Endothelial cell of umbilical vein (primary cell): ENCODE data around the gene ANKMY2. TPM values are rescaled to one million over a fixed set of nuclear protein-coding genes. Genes with fewer than 3 reads are reported as not detected.

Source experiments
- BruUV-seq: library from RNA; stranded (reverse); fragments of 400-500 nt; replicated peaks from 2 replicates; lab custom pipeline; 2021; lab: Mats Ljungman, UMichigan
- CTCF ChIA-PET: fragments of 300-600, 350-600 bp; sonication (Branson Sonifier 250); formaldehyde crosslinking; loops from one replicate; lab custom pipeline; 2021; ENCODE audit warnings: antibody characterized with exemption, inconsistent platforms; lab: Charles Lee
- POLR2A ChIA-PET: fragments of 300-600, 350-600 bp; sonication (Branson Sonifier 250); formaldehyde crosslinking; loops from one replicate; lab custom pipeline; 2021; ENCODE audit warnings: antibody characterized with exemption, inconsistent platforms; lab: Charles Lee
- DNase-seq: peaks from one replicate; pipeline ENCODE4 v3.0.0-alpha.2; 2011; ENCODE audit warnings: low read depth, low spot score
- FAIRE-seq: peaks from 2 replicates; lab custom pipeline; 2011; peaks lifted over from hg19 to GRCh38; lab: Jason Lieb, UNC
- H2AFZ ChIP-seq: 2 replicates; pipeline ENCODE4 v1.6.0; 2012; ENCODE audit warnings: low read depth, low read length, control low read depth, inconsistent platforms
- H3K27ac ChIP-seq: 2 replicates; pipeline ENCODE4 v1.5.1; 2011; ENCODE audit warnings: low read depth, mild to moderate bottlenecking, control low read depth, low read length, moderate library complexity; ENCODE audit not compliant: insufficient read depth
- H3K27me3 ChIP-seq, 2 experiments: 2 replicates each; pipeline versions ENCODE4 v1.6.0 to v1.6.1; 2011; ENCODE audit warnings: low read length in 2 of 2, mixed read lengths in 1 of 2; ENCODE audit not compliant: control insufficient read depth in 2 of 2, insufficient read depth in 2 of 2
- H3K36me3 ChIP-seq, 2 experiments: 2 replicates in 1 of 2; 3 replicates in 1 of 2; pipeline ENCODE4 v1.5.1; 2011; ENCODE audit warnings: low read length in 2 of 2, mild to moderate bottlenecking in 1 of 2, moderate library complexity in 1 of 2; ENCODE audit not compliant: control insufficient read depth in 2 of 2, insufficient read depth in 2 of 2; ENCODE audit errors: extremely low read depth in 1 of 2
- H3K4me1 ChIP-seq: 3 replicates; pipeline ENCODE4 v1.5.1; 2011; ENCODE audit warnings: mild to moderate bottlenecking, low read length; ENCODE audit not compliant: control insufficient read depth, insufficient read depth; ENCODE audit errors: extremely low read depth
- H3K4me2 ChIP-seq: 2 replicates; pipeline ENCODE4 v1.6.1; 2011; ENCODE audit warnings: low read length, control low read depth, mixed read lengths; ENCODE audit not compliant: insufficient read depth
- H3K4me3 ChIP-seq, 3 experiments: fragments of 200-600 bp in 1 of 3; sonication (generic), shearing (Covaris generic) in 1 of 3; replicated peaks in 1 of 3; 2 replicates each; pipeline ENCODE4 v1.5.1; 2011 to 2016; ENCODE audit warnings: control low read depth in 3 of 3, low read length in 3 of 3, mild to moderate bottlenecking in 2 of 3, inconsistent platforms in 1 of 3, low read depth in 1 of 3, moderate library complexity in 1 of 3; ENCODE audit not compliant: insufficient read depth in 1 of 3
- H3K79me2 ChIP-seq: 2 replicates; pipeline ENCODE4 v1.6.0; 2012; ENCODE audit warnings: low read length, inconsistent platforms; ENCODE audit not compliant: control insufficient read depth, insufficient read depth
- H3K9ac ChIP-seq: replicated peaks from 2 replicates; pipeline ENCODE3; 2011; ENCODE audit warnings: low read length, control low read depth; ENCODE audit not compliant: insufficient read depth; ENCODE audit errors: extremely low read depth
- H3K9me1 ChIP-seq: replicated peaks from 3 replicates; pipeline ENCODE4 v1.6.0; 2011; ENCODE audit warnings: mild to moderate bottlenecking, low read length; ENCODE audit not compliant: control insufficient read depth, insufficient read depth; ENCODE audit errors: extremely low read depth
- H3K9me3 ChIP-seq: replicated peaks from 2 replicates; pipeline ENCODE4 v1.5.1; 2012; ENCODE audit warnings: low read length, inconsistent platforms; ENCODE audit not compliant: control insufficient read depth, insufficient read depth
- H4K20me1 ChIP-seq: replicated peaks from 2 replicates; pipeline ENCODE3; 2011; ENCODE audit warnings: mild to moderate bottlenecking, low read length; ENCODE audit not compliant: control insufficient read depth, insufficient read depth; ENCODE audit errors: extremely low read depth
- FOS ChIP-seq: IDR thresholded peaks from 2 replicates; pipeline ENCODE4 v1.6.1; 2011; ENCODE audit warnings: mild to moderate bottlenecking, low read length, moderate library complexity, borderline replicate concordance; ENCODE audit not compliant: insufficient read depth
- GATA2 ChIP-seq: IDR thresholded peaks from 2 replicates; pipeline ENCODE4 v1.7.0; 2011; ENCODE audit warnings: low read depth, mild to moderate bottlenecking, moderate library complexity, mixed read lengths, low read length; ENCODE audit not compliant: insufficient read length, insufficient read depth
- MYC ChIP-seq: IDR thresholded peaks from one replicate; pipeline ENCODE4 v1.6.1; 2011; ENCODE audit warnings: mild to moderate bottlenecking, low read depth, low read length
- POLR2AphosphoS5 ChIP-seq: IDR thresholded peaks from 2 replicates; pipeline ENCODE4 v1.6.1; 2012; ENCODE audit warnings: low read depth, mild to moderate bottlenecking, control low read depth, low read length, moderate library complexity; ENCODE audit not compliant: insufficient read depth
- dilution Hi-C: fragments of 300-500 bp; cut with MboI; formaldehyde crosslinking; loops from one replicate; pipeline ENCODE4 v1.15.0; 2019; ENCODE audit warnings: low sequenced_read_pairs; ENCODE audit not compliant: extremely low pct_ligation_motif_present
- intact Hi-C: fragments of 100-400 bp; cut with micrococcal nuclease; formaldehyde crosslinking; loops from one replicate; pipeline ENCODE4 v1.10.0; 2022
- polyA plus RNA-seq, 4 experiments: library from polyadenylated mRNA; depleted of rRNA in 3 of 4; stranded (reverse) in 3 of 4; unstranded in 1 of 4; fragments of >200 nt; gene quantifications; 2 replicates each; pipeline versions ENCODE4 v1.2.1 to v1.2.3, GENCODE V29; 2011 to 2012; ENCODE audit warnings: missing spikeins in 1 of 4
- total RNA-seq: library from RNA; stranded (reverse); gene quantifications from 2 replicates; pipeline ENCODE4 v1.2.3, GENCODE V29; 2021
- TF ChIP-seq, protein P1 (sequence below), 2 donors: IDR thresholded peaks; 1 replicate in 1 of 2; 2 replicates in 1 of 2; pipeline ENCODE4 v1.5.1; 2011; ENCODE audit warnings: low read length in 2 of 2, mild to moderate bottlenecking in 2 of 2, moderate library complexity in 2 of 2, control low read depth in 1 of 2, inconsistent platforms in 1 of 2, low read depth in 1 of 2; ENCODE audit not compliant: insufficient read depth in 1 of 2; ENCODE audit errors: extremely low read depth in 1 of 2
- TF ChIP-seq, protein P2 (sequence below): IDR thresholded peaks from 2 replicates; pipeline ENCODE4 v1.6.1; 2011; ENCODE audit not compliant: insufficient read depth, insufficient read length

The ANKMY2 gene
- total and polyA plus RNA-seq, 2 donors (not counting 3 experiments of a cell fraction or from before 2014, with no cell fraction given) = 7.7 to 11.6 TPM

DNA sequence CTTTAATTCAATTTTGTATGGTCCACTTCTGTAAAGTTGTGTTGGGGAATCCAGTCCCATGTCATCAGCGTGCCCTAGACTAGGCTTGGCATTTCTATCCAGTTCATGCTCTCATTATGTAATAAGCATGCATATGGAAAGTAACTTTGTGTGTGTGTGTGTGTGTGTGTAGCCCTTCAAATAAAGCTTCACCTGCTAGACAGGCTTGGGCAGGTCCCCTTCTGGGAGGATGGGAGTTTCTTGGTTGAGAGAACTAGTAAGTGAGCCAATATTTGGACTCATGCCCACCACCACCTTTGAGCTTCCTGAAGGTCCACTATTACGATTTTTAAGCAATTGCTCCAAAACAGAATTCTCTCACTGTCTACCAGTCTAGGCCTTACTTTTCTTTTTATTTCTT lies 7.3 kb upstream of the ANKMY2 start:
- Histone ChIP-seq H3K9me3 (no peaks in the 10 kb centered on the region), H3K79me2 (peaks cover 99% of the 10 kb centered on the region), H3K9me1 (no peaks in the 10 kb centered on the region), H3K36me3 (no peaks in the 10 kb centered on the region), H3K27me3 (no peaks in the 10 kb centered on the region), H3K4me2 (no peak overlapping the region), H3K9ac (no peak overlapping the region), H4K20me1 (no peaks in the 10 kb centered on the region), H3K4me1 (peaks cover 48% of the 10 kb centered on the region), H3K4me3 (no peak overlapping the region), H3K27ac (no peak overlapping the region), H2AFZ (no peak overlapping the region)
- ChIA-PET CTCF (interaction anchor here (1.2 to 1.4 kb wide), 2 partner anchors 8 to 24 kb away, joined by 3 read pairs; partner anchors contain the start of gene ANKMY2), POLR2A (no interaction called here)
- dilution Hi-C loops (no loop called here), intact Hi-C loops (no loop called here)
- FAIRE-seq (no peak), DNase-seq (no peak)
- TF ChIP-seq, protein P1, sequence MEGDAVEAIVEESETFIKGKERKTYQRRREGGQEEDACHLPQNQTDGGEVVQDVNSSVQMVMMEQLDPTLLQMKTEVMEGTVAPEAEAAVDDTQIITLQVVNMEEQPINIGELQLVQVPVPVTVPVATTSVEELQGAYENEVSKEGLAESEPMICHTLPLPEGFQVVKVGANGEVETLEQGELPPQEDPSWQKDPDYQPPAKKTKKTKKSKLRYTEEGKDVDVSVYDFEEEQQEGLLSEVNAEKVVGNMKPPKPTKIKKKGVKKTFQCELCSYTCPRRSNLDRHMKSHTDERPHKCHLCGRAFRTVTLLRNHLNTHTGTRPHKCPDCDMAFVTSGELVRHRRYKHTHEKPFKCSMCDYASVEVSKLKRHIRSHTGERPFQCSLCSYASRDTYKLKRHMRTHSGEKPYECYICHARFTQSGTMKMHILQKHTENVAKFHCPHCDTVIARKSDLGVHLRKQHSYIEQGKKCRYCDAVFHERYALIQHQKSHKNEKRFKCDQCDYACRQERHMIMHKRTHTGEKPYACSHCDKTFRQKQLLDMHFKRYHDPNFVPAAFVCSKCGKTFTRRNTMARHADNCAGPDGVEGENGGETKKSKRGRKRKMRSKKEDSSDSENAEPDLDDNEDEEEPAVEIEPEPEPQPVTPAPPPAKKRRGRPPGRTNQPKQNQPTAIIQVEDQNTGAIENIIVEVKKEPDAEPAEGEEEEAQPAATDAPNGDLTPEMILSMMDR (IDR thresholded peaks at IDR 0.05; ENCODE audit: extremely low read depth in 1 of 2, insufficient read depth in 1 of 2, low read depth in 1 of 2, low read length in 2 of 2) = no peak
- no peak for TF ChIP-seq POLR2AphosphoS5
- no peak for TF ChIP-seq GATA2
- TF ChIP-seq, protein P2, sequence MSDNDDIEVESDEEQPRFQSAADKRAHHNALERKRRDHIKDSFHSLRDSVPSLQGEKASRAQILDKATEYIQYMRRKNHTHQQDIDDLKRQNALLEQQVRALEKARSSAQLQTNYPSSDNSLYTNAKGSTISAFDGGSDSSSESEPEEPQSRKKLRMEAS = no peak
- no peak for TF ChIP-seq FOS
- no peak for TF ChIP-seq MYC
- no TSS peak for BruUV-seq
